ENCODE data around the gene UNC5C.

UNC5C gene

GRCh38 chr4:95268819-95269565 is 279.8 kb downstream of the UNC5C start:
- no peak for DNase-seq (ENCODE audit: low read depth in 2 of 2)

- DNase-seq (ENCODE audit: low read depth in 2 of 2): no peak
Measured at GRCh38 chr4:95267081-95267480, 281.7 kb downstream of the UNC5C start.

- no peak for DNase-seq (ENCODE audit: low read depth in 2 of 2)
Measured at GRCh38 chr4:95265814-95266740, 282.7 kb downstream of the UNC5C start.

- no peak for DNase-seq (ENCODE audit: low read depth in 2 of 2)
Measured at GRCh38 chr4:95264843-95265242, 283.9 kb downstream of the UNC5C start.

- DNase-seq (ENCODE audit: low read depth in 2 of 2): no peak
Measured at GRCh38 chr4:95263960-95264359, 284.8 kb downstream of the UNC5C start.

- no peak for DNase-seq (ENCODE audit: low read depth in 2 of 2)
Measured at GRCh38 chr4:95263391-95263790, 285.4 kb downstream of the UNC5C start.

- DNase-seq (ENCODE audit: low read depth in 2 of 2): no peak
Measured at GRCh38 chr4:95256108-95256835, 292.5 kb downstream of the UNC5C start.

GRCh38 chr4:95255396-95256107 is 293.2 kb downstream of the UNC5C start:
- no peak for DNase-seq (ENCODE audit: low read depth in 2 of 2)

GRCh38 chr4:95251568-95251967 is 297.2 kb downstream of the UNC5C start:
- no peak for DNase-seq (ENCODE audit: low read depth in 2 of 2)

GRCh38 chr4:95250544-95251137 is 298.1 kb downstream of the UNC5C start:
- DNase-seq (ENCODE audit: low read depth in 2 of 2): no peak

- DNase-seq (ENCODE audit: low read depth in 2 of 2): no peak
Measured at GRCh38 chr4:95249426-95250021, 299.2 kb downstream of the UNC5C start.

- DNase-seq (ENCODE audit: low read depth in 2 of 2): no peak
Measured at GRCh38 chr4:95248720-95249425, 299.9 kb downstream of the UNC5C start.

GRCh38 chr4:95243892-95244291 is 304.9 kb downstream of the UNC5C start:
- DNase-seq (ENCODE audit: low read depth in 2 of 2): no peak

- no peak for DNase-seq (ENCODE audit: low read depth in 2 of 2)
Measured at GRCh38 chr4:95238554-95238953, 310.2 kb downstream of the UNC5C start.

- DNase-seq (ENCODE audit: low read depth in 2 of 2): no peak
Measured at GRCh38 chr4:95232358-95233156, 316.2 kb downstream of the UNC5C start.

- no peak for DNase-seq (ENCODE audit: low read depth in 2 of 2)
Measured at GRCh38 chr4:95231681-95232080, 317.1 kb downstream of the UNC5C start.

- DNase-seq (ENCODE audit: low read depth in 2 of 2): no peak
Measured at GRCh38 chr4:95225849-95226248, 322.9 kb downstream of the UNC5C start.

GRCh38 chr4:95224402-95224801 is 324.4 kb downstream of the UNC5C start:
- DNase-seq (ENCODE audit: low read depth in 2 of 2): no peak

All from stimulated activated CD4-positive, alpha-beta T cell treated with anti-CD3 and anti-CD28 coated beads, Interleukin-1b, Interleukin-23, amount 100 ng/mL, for 4 hours (primary cell).